Natural killer cell (primary cell): Measurements from ENCODE around the gene TMEM242. TPM values are rescaled to one million over a fixed set of nuclear protein-coding genes. Genes with fewer than 3 reads are reported as not detected.

Experiments
- ATAC-seq, 3 donors: fragments of 150-1000 bp in 2 of 3; fragments of 200-7000 bp in 1 of 3; cut with Tn5 transposase; 1 replicate in 1 of 3; 2 replicates in 2 of 3; pipeline ENCODE4 v1.10.0; 2021; ENCODE audit warnings: mild to moderate bottlenecking in 2 of 3, moderate library complexity in 2 of 3
- DNase-seq, 2 donors: peaks; one replicate each; pipeline versions ENCODE4 v3.0.0 to v3.0.0-alpha.2; 2013 to 2021; ENCODE audit warnings: mixed read lengths in 1 of 2
- H3K27ac ChIP-seq: one replicate; pipeline ENCODE4 v1.5.1; 2013; ENCODE audit warnings: mild to moderate bottlenecking, low read length
- H3K27me3 ChIP-seq: one replicate; pipeline ENCODE4 v1.6.1; 2013; ENCODE audit warnings: low read length; ENCODE audit not compliant: control insufficient read depth, insufficient read depth
- H3K36me3 ChIP-seq: one replicate; pipeline ENCODE4 v1.6.1; 2013; ENCODE audit warnings: low read length; ENCODE audit not compliant: control insufficient read depth, insufficient read depth
- H3K4me1 ChIP-seq: one replicate; pipeline ENCODE4 v1.6.1; 2013; ENCODE audit warnings: low read length; ENCODE audit not compliant: control insufficient read depth, insufficient read depth
- H3K4me3 ChIP-seq: one replicate; pipeline ENCODE4 v1.5.1; 2013; ENCODE audit warnings: low read length
- H3K9me3 ChIP-seq: one replicate; pipeline ENCODE4 v1.6.1; 2013; ENCODE audit warnings: low read length; ENCODE audit not compliant: control insufficient read depth, insufficient read depth
- H3K27ac Mint-ChIP-seq, 2 donors: one replicate each; pipeline ENCODE4 v1.8.0; 2022; ENCODE audit warnings: mild to moderate bottlenecking in 2 of 2, mixed read lengths in 2 of 2, moderate library complexity in 1 of 2
- H3K27me3 Mint-ChIP-seq, 2 donors: one replicate each; pipeline ENCODE4 v1.8.0; 2022; ENCODE audit warnings: low read depth in 2 of 2, mixed read lengths in 2 of 2
- H3K36me3 Mint-ChIP-seq: one replicate; pipeline ENCODE4 v1.8.0; 2022; ENCODE audit warnings: mixed read lengths
- H3K4me1 Mint-ChIP-seq, 2 donors: one replicate each; pipeline ENCODE4 v1.8.0; 2022; ENCODE audit warnings: mixed read lengths in 2 of 2
- H3K4me3 Mint-ChIP-seq: one replicate; pipeline ENCODE4 v1.8.0; 2022; ENCODE audit warnings: mild to moderate bottlenecking, moderate library complexity, mixed read lengths
- H3K9me3 Mint-ChIP-seq, 2 donors: one replicate each; pipeline ENCODE4 v1.8.0; 2022; ENCODE audit warnings: mixed read lengths in 2 of 2
- CTCF ChIP-seq: fragments of 200-600 bp; IDR thresholded peaks from one replicate; pipeline ENCODE4 v1.8.0; 2022; ENCODE audit warnings: antibody characterized with exemption
- WGBS: methylation state at CpG from one replicate; pipeline ENCODE4 v1.1.7; 2013; ENCODE audit warnings: missing lambda C conversion rate; ENCODE audit not compliant: insufficient coverage; 5-methylcytosine and 5-hydroxymethylcytosine counted together
- intact Hi-C: fragments of 100-400 bp; cut with micrococcal nuclease; formaldehyde crosslinking; loops from one replicate; pipeline ENCODE4 v1.14.2; 2022
- total RNA-seq, 4 donors: library from RNA; stranded (reverse); fragments of 120-200 nt in 1 of 4; gene quantifications; one replicate each; pipeline versions ENCODE4 v1.2.3 to v1.2.4, GENCODE V29; 2013 to 2022

Gene TMEM242
- total RNA-seq, 3 donors from 2014 or later (not counting 1 experiment from before 2014, with no cell fraction given), result 18.5 to 24.8 (median 19.8) TPM

- WGBS, result 91% methylated on average over 8 of the region's 8 CpGs
- Histone ChIP-seq H3K36me3 (no peaks in the 10 kb centered on the region), H3K4me1 (no peaks in the 10 kb centered on the region), H3K27me3 (peaks cover under 1% of the 10 kb centered on the region), H3K9me3 (no peaks in the 10 kb centered on the region), H3K4me3 (no peak overlapping the region), H3K27ac (no peak overlapping the region)
- Mint-ChIP-seq H3K4me1 (no peaks in the 10 kb centered on the region), H3K9me3 (no peaks in the 10 kb centered on the region), H3K27ac (no peak overlapping the region), H3K36me3 (no peaks in the 10 kb centered on the region), H3K4me3 (no peak overlapping the region), H3K27me3 (peaks cover 7 to 22% of the 10 kb centered on the region in 2 donors)
- TF ChIP-seq CTCF, result no peak
- ATAC-seq (no peak), DNase-seq (no peak)
- intact Hi-C loops, result no loop called here
Observed at GRCh38 chr6:157358287-157358686, 35.0 kb upstream of the TMEM242 start.

GRCh38 chr6:157346373-157346772 lies 23.1 kb upstream of the TMEM242 start:
- H3K4me3 Mint-ChIP-seq, result no peak overlapping the region
- no peaks in the 10 kb centered on the region for H3K9me3 Mint-ChIP-seq
- H3K36me3 Mint-ChIP-seq, result no peaks in the 10 kb centered on the region
- no peaks in the 10 kb centered on the region for H3K4me1 ChIP-seq
- no peak for TF ChIP-seq CTCF
- intact Hi-C loops, result no loop called here
- DNase-seq (no peak), ATAC-seq (no peak)
- no peaks in the 10 kb centered on the region for H3K4me1 Mint-ChIP-seq
- H3K4me3 ChIP-seq, result no peak overlapping the region
- H3K27me3 ChIP-seq, result peaks cover 5% of the 10 kb centered on the region
- 95% methylated on average over 2 of the region's 2 CpGs for WGBS
- no peak overlapping the region for H3K27ac ChIP-seq
- no peaks in the 10 kb centered on the region for H3K9me3 ChIP-seq
- no peaks in the 10 kb centered on the region for H3K36me3 ChIP-seq
- H3K27ac Mint-ChIP-seq, result no peak overlapping the region
- H3K27me3 Mint-ChIP-seq, result peaks cover 25 to 44% of the 10 kb centered on the region in 2 donors

- no peaks in the 10 kb centered on the region for H3K36me3 Mint-ChIP-seq
- no peak overlapping the region for H3K4me3 Mint-ChIP-seq
- H3K4me1 ChIP-seq, result no peaks in the 10 kb centered on the region
- H3K9me3 ChIP-seq, result no peaks in the 10 kb centered on the region
- no peaks in the 10 kb centered on the region for H3K36me3 ChIP-seq
- peaks cover 10% of the 10 kb centered on the region for H3K27me3 ChIP-seq
- no peak overlapping the region for H3K27ac ChIP-seq
- no peak overlapping the region for H3K27ac Mint-ChIP-seq
- 98% methylated on average over 4 of the region's 4 CpGs for WGBS
- no peak for DNase-seq
- no peak for ATAC-seq
- no peak overlapping the region for H3K4me3 ChIP-seq
- no peaks in the 10 kb centered on the region for H3K4me1 Mint-ChIP-seq
- no peaks in the 10 kb centered on the region for H3K9me3 Mint-ChIP-seq
- intact Hi-C loops, result no loop called here
- H3K27me3 Mint-ChIP-seq, result peaks cover 20 to 43% of the 10 kb centered on the region in 2 donors
- no peak for TF ChIP-seq CTCF
Observed at GRCh38 chr6:157343732-157344131, 20.4 kb upstream of the TMEM242 start.

GRCh38 chr6:157339432-157339831 lies 16.1 kb upstream of the TMEM242 start:
- intact Hi-C loops, result no loop called here
- no peak for ATAC-seq
- Histone ChIP-seq H3K36me3 (no peaks in the 10 kb centered on the region), H3K4me1 (no peaks in the 10 kb centered on the region), H3K9me3 (no peaks in the 10 kb centered on the region), H3K27me3 (peaks cover 5% of the 10 kb centered on the region), H3K27ac (no peak overlapping the region), H3K4me3 (no peak overlapping the region)
- H3K27me3 Mint-ChIP-seq, result peaks cover 9 to 27% of the 10 kb centered on the region in 2 donors
- TF ChIP-seq CTCF, result no peak
- no peaks in the 10 kb centered on the region for H3K36me3 Mint-ChIP-seq
- no peak overlapping the region for H3K27ac Mint-ChIP-seq
- no peaks in the 10 kb centered on the region for H3K9me3 Mint-ChIP-seq
- WGBS, result 73% methylated on average over 1 of the region's 1 CpG
- DNase-seq, result no peak
- no peak overlapping the region for H3K4me3 Mint-ChIP-seq
- no peaks in the 10 kb centered on the region for H3K4me1 Mint-ChIP-seq
